HepG2 (cell line): ENCODE data around the gene SVBP.

Source experiments
- GABPA ChIP-seq, 2 experiments: IDR thresholded peaks; 2 replicates each; pipeline ENCODE4 v1.6.1; 2011 to 2016; ENCODE audit warnings: low read depth in 2 of 2, low read length in 1 of 2, missing biosample characterization in 1 of 2, missing genetic modification characterization in 1 of 2
- NAIF1 ChIP-seq: sonication (generic); formaldehyde crosslinking; IDR thresholded peaks from 2 replicates; pipeline ENCODE4 v1.5.0; 2020; ENCODE audit warnings: mild to moderate bottlenecking, missing genetic modification reagents, borderline replicate concordance
- SMARCE1 ChIP-seq: fragments of 450-650 bp; IDR thresholded peaks from 2 replicates; pipeline ENCODE4 v1.6.1; 2017; ENCODE audit warnings: borderline replicate concordance
- TBX2 ChIP-seq: sonication (generic); formaldehyde crosslinking; IDR thresholded peaks from 2 replicates; pipeline ENCODE4 v1.5.0; 2020; ENCODE audit warnings: missing genetic modification reagents, mild to moderate bottlenecking, borderline replicate concordance
- ZNF44 ChIP-seq: sonication (generic); formaldehyde crosslinking; IDR thresholded peaks from 2 replicates; pipeline ENCODE4 v1.5.1; 2020; ENCODE audit warnings: mild to moderate bottlenecking, missing genetic modification reagents
- TF ChIP-seq, protein P1 (sequence below): sonication (generic); formaldehyde crosslinking; IDR thresholded peaks from 2 replicates; pipeline ENCODE4 v1.5.0; 2020; ENCODE audit warnings: mild to moderate bottlenecking, missing genetic modification reagents, moderate library complexity

DNA sequence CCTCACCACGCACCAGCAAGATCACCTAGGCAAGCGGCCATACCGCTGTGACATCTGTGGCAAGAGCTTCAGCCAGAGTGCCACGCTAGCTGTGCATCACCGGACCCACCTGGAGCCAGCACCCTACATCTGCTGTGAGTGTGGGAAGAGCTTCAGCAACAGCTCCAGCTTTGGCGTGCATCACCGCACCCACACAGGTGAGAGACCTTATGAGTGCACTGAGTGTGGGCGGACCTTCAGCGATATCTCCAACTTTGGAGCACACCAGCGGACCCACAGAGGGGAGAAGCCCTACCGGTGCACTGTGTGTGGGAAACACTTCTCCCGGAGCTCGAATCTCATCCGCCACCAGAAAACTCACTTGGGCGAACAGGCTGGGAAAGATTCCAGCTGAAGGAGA, 34.2 kb upstream of the SVBP start:
- TF ChIP-seq SMARCE1 (no peak), TBX2 (CRISPR knock-in tag) (no peak), NAIF1 (CRISPR knock-in tag) (no peak), GABPA (IDR thresholded peaks at IDR 0.05; ENCODE audit: low read depth, low read length) (no peak), GABPA (CRISPR knock-in tag; IDR thresholded peaks at IDR 0.05; ENCODE audit: low read depth) (no peak), ZNF44 (no peak)
- TF ChIP-seq, protein P1, sequence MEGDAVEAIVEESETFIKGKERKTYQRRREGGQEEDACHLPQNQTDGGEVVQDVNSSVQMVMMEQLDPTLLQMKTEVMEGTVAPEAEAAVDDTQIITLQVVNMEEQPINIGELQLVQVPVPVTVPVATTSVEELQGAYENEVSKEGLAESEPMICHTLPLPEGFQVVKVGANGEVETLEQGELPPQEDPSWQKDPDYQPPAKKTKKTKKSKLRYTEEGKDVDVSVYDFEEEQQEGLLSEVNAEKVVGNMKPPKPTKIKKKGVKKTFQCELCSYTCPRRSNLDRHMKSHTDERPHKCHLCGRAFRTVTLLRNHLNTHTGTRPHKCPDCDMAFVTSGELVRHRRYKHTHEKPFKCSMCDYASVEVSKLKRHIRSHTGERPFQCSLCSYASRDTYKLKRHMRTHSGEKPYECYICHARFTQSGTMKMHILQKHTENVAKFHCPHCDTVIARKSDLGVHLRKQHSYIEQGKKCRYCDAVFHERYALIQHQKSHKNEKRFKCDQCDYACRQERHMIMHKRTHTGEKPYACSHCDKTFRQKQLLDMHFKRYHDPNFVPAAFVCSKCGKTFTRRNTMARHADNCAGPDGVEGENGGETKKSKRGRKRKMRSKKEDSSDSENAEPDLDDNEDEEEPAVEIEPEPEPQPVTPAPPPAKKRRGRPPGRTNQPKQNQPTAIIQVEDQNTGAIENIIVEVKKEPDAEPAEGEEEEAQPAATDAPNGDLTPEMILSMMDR (CRISPR knock-in tag) = no peak
